Peyer's patch (tissue), 4 donors: ENCODE data around the gene PRND. TPM values are rescaled to one million over a fixed set of nuclear protein-coding genes. Genes with fewer than 3 reads are reported as not detected.

Experiments
- DNase-seq, 3 donors: peaks; one replicate each; pipeline ENCODE4 v3.0.0-alpha.2; 2017 to 2019
- H3K27ac ChIP-seq, 4 donors: fragments of 200-600 bp; sonication (generic); one replicate each; pipeline ENCODE4 v1.5.1; 2016 to 2019
- H3K27me3 ChIP-seq, 2 donors: fragments of 200-600 bp; sonication (generic); one replicate each; pipeline ENCODE4 v1.5.1; 2019
- H3K36me3 ChIP-seq, 3 donors: fragments of 200-600 bp; sonication (generic); one replicate each; pipeline ENCODE4 v1.5.1; 2016 to 2019
- H3K4me1 ChIP-seq, 4 donors: fragments of 200-600 bp; sonication (generic); one replicate each; pipeline ENCODE4 v1.5.1; 2016 to 2019
- H3K4me3 ChIP-seq, 4 donors: fragments of 200-600 bp; sonication (generic); 1 replicate in 3 of 4; 2 replicates in 1 of 4; pipeline ENCODE4 v1.5.1; 2016 to 2019; ENCODE audit warnings: mild to moderate bottlenecking in 1 of 4
- H3K9me3 ChIP-seq, 4 donors: fragments of 200-600 bp; sonication (generic); one replicate each; pipeline ENCODE4 v1.5.1; 2016 to 2019; ENCODE audit warnings: mild to moderate bottlenecking in 1 of 4
- CTCF ChIP-seq, 6 experiments: fragments of 450-650 bp in 4 of 6; fragments of 200-600 bp in 2 of 6; sonication (generic) in 1 of 6; IDR thresholded peaks; one replicate each; pipeline ENCODE4 v1.5.1; 2017 to 2019; ENCODE audit warnings: antibody characterized with exemption in 6 of 6, mild to moderate bottlenecking in 3 of 6, moderate library complexity in 1 of 6
- POLR2A ChIP-seq, 2 donors: fragments of 450-650 bp; IDR thresholded peaks; one replicate each; pipeline ENCODE4 v1.5.1; 2017; ENCODE audit warnings: antibody characterized with exemption in 2 of 2, mild to moderate bottlenecking in 2 of 2, moderate library complexity in 2 of 2
- total RNA-seq, 4 donors: library from RNA; depleted of rRNA; stranded (reverse); fragments of >200 nt; gene quantifications; one replicate each; pipeline ENCODE4 v1.1.0, GENCODE V29; 2016

Gene PRND, protein sequence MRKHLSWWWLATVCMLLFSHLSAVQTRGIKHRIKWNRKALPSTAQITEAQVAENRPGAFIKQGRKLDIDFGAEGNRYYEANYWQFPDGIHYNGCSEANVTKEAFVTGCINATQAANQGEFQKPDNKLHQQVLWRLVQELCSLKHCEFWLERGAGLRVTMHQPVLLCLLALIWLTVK
- not detected for total RNA-seq

DNA sequence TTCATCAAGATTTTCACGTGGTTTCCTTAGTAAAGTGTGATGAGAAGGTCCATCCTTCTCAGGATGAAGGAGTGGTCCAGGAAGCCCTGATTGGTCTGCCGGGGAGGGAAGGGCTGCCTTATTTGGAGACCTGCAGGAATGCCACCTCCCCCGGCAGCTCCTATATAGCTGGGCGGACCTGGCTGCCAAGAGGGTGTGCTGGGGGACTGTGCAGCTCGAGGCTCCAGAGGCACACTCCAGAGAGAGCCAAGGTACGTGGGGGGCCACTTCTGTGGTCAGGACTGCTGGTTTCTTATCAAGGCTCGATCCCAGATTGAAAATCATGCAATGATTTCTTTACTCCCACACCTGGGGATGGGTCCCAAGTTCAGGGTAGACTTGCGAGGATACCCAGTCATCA lies at the start of gene PRND:
Gene PRND, plus strand, starts transcription at position 191 of the 400 bp plus-strand sequence. CDS start 2,643 bp downstream, outside the sequence.
- peaks cover 0 to 13% (median 4%) of the 10 kb centered on the region in 4 donors for H3K4me1 ChIP-seq
- TF ChIP-seq POLR2A (IDR thresholded peaks at IDR 0.05) = no peak
- no peak for TF ChIP-seq CTCF (IDR thresholded peaks at IDR 0.05)
- DNase-seq = no peak
- no peaks in the 10 kb centered on the region for H3K27me3 ChIP-seq
- H3K27ac ChIP-seq = peak within 1 kb of the TSS in 3 of 4 donors; percentile 2 to 62 (median 30)
- no peak within 1 kb of the TSS for H3K4me3 ChIP-seq
- H3K9me3 ChIP-seq = no peaks in the 10 kb centered on the region
- no peaks in the 10 kb centered on the region for H3K36me3 ChIP-seq

DNA sequence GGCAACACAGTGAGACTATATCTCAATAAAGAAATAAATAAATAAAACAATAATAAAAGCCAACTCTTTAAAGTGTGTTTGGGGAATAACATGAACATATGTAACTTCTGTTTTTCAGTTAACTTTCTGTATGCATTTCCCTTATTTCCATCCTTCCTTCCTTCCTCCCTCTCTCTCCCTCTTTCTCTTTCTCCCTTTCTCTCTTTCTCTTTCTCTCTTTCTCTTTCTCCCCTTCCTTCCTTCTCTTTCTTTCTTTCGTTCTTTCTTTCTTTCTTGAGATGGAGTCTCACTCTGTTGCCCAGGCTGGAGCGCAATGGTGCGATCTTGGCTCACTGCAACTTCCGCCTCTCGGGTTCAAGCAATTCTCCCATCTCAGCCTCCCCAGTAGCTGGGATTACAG lies 48.8 kb upstream of the PRND start:
- TF ChIP-seq POLR2A (IDR thresholded peaks at IDR 0.05) = no peak
- no peak for TF ChIP-seq CTCF (IDR thresholded peaks at IDR 0.05)
- H3K9me3 ChIP-seq = no peaks in the 10 kb centered on the region

GRCh38 chr20:4673371-4674001 lies 48.2 kb upstream of the PRND start:
- no peak for DNase-seq
- no peaks in the 10 kb centered on the region for H3K27me3 ChIP-seq
- H3K36me3 ChIP-seq = no peaks in the 10 kb centered on the region
- TF ChIP-seq POLR2A (IDR thresholded peaks at IDR 0.05) (no peak), CTCF (IDR thresholded peaks at IDR 0.05) (no peak)
- H3K4me3 ChIP-seq = no peak overlapping the region
- H3K4me1 ChIP-seq = no peaks in the 10 kb centered on the region
- no peaks in the 10 kb centered on the region for H3K9me3 ChIP-seq
- H3K27ac ChIP-seq = no peak overlapping the region

More for the DNA sequence above, 48.8 kb upstream of the PRND start:
- DNase-seq = no peak
- Histone ChIP-seq H3K27me3 (no peaks in the 10 kb centered on the region), H3K27ac (no peak overlapping the region), H3K36me3 (no peaks in the 10 kb centered on the region), H3K4me3 (no peak overlapping the region), H3K4me1 (no peaks in the 10 kb centered on the region)

DNA sequence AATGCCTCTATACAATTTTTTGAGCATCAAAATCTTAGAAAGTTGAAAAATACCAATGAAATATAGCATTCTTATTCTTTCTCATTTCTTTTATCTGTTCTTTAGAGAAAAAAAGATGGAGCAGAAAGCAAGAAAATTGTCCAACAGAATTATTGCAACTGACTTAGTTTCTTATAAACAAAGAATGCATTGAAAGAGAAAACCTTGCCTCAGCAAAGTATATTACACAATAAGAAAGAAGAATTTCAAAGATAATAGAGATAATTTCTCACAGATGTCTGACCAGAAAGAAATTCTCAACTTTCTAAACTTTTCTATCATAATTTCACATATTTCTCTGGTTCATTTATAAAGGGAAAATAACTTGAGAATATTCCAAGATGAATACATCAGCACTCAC lies 47.0 kb upstream of the PRND start:
- Histone ChIP-seq H3K36me3 (no peaks in the 10 kb centered on the region), H3K4me3 (no peak overlapping the region), H3K27me3 (no peaks in the 10 kb centered on the region), H3K9me3 (no peaks in the 10 kb centered on the region), H3K27ac (no peak overlapping the region), H3K4me1 (no peaks in the 10 kb centered on the region)
- no peak for TF ChIP-seq CTCF (IDR thresholded peaks at IDR 0.05)
- no peak for TF ChIP-seq POLR2A (IDR thresholded peaks at IDR 0.05)
- no peak for DNase-seq

DNA sequence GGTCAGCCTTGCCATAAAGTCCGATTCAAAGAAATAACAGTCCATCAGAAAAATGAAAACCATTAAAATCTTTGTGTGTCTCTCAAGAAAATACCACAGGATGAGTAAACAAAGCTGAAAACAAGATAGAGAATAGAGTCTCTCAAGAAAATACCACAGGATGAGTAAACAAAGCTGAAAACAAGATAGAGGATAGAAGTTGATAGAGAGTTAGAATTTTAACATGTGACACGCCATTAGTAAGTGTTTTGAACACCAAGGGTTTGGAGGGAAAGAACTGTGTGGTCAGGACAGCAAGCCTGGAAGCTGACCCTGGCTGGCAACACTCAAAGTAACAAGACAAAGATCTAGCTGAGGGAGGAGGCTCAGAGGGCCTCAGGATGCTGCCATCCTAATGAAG lies 43.9 kb upstream of the PRND start:
- Histone ChIP-seq H3K4me3 (no peak overlapping the region), H3K9me3 (no peaks in the 10 kb centered on the region), H3K36me3 (no peaks in the 10 kb centered on the region), H3K27me3 (no peaks in the 10 kb centered on the region), H3K4me1 (no peaks in the 10 kb centered on the region), H3K27ac (no peak overlapping the region)
- TF ChIP-seq POLR2A (IDR thresholded peaks at IDR 0.05) (no peak), CTCF (IDR thresholded peaks at IDR 0.05) (no peak)
- no peak for DNase-seq
